Epidermal melanocyte (primary cell): Measurements from ENCODE around the gene RALGDS.

Experiments used
- DNase-seq: peaks from one replicate; pipeline ENCODE4 v3.0.0; 2011; ENCODE audit warnings: low spot score; ENCODE audit not compliant: insufficient read length

RALGDS gene

GRCh38 chr9:133151601-133152525 is 30.8 kb upstream of the RALGDS start:
- DNase-seq = no peak

DNA sequence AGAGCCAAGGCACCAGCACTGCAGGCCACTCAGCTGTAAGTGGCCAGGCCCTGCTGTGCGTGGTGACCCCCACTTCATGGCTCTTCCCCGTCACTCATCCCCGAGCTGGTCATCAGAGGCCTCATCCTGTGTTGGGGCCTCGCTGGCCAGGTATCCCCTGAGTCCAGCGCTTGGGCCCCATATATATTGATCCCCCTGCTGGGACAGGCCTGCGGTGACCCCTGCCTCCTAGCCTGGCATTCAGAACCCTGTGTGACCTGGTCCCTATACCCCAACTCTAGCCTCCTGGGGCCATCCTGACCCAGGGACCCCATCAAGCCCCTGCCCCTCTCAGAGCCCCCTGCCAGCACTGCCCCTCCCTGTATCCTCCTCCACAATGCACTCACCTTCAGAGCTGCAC is 30.0 kb upstream of the RALGDS start:
- no peak for DNase-seq

DNA sequence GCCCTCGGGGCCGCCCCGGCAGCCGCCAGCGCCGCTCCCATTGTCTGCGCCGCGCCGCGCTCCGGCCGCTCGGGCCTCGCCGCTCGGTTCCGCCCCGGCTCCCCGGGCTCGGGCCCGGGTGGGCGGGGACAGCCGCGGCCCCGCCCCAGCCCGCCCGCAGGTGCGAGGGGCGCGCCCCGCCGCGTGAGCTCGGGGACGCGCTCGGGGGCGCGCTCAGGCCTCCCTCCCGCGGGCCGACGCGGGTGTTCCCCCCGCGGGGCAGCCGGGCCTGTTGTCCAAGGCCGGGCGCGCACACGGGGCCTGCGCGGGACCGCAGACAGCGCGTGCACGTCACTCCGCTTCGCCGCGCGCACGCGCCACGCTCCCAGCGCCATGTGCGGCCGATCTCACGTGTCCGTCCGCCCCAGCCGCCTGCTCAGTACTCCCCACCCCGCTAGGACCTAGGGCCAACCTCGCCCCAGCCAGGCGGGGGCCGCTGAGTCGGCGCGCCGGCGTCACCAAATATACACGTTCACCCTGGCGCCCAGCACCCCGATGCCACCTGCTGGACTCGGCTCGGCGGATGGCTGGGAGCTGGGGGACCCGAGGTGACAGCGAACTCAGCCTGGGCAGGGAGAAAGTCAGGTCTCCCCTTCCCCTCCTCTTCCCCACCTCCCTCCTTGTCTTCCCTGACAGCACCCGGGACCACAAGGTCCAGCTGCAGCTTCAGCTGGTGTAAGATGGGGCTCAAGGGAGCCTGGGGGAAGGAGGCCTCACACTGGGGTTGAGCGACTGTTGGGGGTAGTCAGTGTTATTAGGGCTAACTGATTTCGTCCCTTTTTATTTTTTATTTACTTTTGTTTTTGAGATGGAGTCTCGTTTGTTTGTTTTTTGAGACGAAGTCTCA is 28.3 kb upstream of the RALGDS start:
- DNase-seq = peak; percentile 94

DNA sequence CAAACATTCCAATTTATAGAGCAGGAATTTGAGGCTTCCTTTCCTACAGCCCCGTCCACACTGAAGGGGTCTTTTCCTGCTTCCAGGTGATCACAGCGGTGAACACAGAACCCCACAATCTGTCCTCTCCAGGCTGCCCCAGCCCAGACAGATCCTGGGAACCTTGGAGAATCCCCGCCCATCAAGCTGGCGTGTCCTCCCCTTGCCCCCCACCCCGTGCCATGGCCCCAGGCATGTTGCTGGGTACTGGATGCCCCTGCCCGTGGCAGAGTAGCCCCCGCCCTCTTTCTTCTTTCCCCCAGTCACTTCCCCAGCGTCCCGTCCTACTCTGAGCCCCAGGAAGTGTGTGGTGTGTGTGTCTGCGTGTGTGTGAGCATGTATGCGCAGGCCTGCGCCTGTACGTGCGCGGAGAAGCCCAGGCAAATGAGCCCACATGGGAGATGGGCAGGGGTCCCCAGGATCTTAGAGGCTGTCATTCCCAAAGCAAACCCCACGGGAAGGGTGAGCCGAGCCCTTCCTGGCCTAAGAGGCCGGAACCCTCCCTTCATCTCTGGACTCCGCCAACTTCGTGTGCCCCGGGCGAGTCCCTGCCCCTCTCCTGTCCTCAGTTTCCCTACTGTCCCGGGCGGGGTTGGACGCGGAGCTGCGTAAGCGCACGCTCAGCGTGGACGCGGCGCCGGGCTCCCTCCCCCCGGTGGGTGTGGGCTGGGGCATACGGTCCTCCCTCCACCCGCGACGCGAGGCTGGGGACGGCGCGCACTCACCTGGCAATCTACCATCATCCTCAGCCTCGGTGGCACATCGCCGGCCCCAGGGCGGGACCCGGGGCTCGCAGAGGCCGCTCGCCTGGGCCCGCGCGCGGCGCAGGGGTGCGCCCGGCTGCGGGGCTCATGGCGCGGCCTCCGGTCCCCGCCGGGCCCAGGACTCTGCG is 27.4 kb upstream of the RALGDS start:
- peak; percentile 55 for DNase-seq

DNA sequence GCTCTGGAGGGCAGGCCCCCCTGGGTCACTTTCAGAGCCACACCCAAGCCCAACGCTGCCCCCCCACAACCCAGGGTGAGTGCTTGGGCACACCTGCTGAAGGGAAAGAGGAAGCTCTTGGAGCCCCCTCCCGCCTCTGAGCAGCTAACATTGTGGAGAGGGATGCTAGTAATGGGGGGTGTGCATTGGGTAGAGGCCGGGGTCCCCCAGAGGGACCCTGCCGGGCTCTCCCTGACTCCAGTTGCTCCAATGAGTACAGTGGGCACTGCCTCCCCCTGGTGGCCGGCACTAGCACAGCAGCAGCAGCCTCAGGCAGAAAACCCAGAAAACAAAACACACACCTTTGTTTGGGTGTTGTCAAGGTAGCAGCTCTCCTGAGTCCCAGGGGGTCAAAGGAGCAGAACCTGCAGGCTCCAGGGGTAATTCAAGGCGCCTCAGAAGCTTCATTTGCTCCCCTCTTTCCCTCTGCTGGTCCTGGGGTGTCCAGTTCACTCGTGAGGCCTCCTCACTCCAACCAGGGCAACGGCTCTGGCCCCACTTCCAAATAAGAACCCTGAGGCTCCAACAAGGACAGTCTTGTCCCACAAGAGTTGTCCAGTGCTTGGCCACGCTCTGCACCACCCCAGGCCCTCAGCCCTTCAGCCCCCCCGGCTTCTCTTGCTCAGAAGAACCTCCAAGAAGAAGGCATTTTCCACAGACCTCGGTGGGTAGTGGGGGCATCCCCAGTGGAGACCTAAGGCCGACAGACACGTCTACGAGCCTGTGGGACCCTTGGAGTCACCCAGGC is 26.6 kb upstream of the RALGDS start:
- peak; percentile 85 for DNase-seq

DNA sequence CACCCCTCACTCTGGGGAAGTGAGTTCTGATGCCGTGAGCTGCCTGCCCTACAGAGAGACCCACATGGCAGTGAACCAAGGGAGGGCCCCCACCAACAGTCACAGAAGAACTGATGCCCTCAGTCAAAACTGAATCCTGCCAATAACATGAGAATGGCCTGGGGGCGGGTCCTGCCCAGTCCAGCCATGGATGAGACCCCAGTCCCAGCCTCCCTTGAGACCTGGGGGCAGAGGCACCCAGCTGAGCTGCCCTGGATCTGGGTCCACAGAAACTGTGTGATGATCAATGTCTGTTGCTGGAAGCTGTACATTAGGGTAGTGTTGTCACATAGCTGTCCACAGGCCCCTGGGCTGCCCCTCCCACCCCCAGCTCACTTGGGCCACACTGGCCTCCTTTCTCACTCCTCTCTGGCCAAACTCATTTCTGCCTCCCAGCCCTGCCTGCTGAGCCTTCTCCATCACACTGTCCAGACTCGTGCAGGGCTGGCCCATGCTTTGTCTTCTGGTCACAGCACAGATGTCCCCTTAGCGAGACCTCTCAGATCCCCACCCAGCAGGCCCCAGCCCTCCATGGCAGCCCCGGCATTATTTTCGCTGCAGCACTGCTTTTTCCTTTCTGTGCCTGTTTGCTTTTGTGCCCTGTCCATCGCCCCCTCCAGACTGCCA is 25.8 kb upstream of the RALGDS start:
- no peak for DNase-seq

DNA sequence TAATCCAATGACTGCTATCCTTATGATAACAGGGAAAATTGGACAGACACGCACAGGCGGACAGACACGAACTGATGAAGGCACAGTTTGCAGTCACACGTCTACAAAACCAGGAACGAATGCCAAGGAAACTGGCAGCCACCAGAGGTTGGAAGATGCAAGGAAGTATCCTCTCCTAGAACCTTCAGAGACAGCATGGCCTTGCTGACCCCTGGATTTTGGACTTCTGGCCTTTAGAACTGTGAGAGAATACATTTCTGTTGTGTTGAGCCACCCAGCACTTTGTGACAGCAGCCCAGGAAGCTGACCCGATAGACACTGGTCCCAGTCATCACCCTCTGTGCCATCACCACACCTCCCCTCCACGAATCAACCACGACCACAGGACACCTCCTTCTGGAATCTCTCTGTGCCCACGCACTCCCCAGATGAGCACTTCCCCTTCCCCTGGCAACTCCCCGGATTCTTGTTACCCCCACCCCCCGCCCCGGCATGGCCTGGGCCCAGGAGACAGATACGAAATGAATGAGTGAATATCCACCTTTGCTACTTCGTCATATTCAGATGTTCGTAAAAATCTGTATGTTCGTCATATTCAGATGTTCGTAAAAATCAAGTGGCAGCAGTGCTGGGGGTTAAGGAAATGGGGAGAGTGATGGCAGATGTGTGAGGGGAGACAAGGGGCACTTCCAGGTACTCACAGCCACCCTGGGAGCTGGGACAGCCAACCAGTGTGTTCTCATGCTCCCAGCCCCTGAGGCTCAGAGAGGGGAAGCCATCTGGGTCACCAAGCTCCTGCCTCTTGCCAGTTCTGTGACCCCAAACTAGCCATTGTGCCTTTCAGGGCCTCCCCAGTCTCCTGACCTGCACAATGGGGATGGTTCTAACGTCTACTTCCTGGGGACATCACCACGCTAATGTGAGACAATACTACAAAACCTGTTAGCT is 24.1 kb upstream of the RALGDS start:
- DNase-seq = no peak

- DNase-seq = peak; percentile 94
These were observed 23.3 kb upstream of the RALGDS start for GRCh38 chr9:133144142-133144903.

DNA sequence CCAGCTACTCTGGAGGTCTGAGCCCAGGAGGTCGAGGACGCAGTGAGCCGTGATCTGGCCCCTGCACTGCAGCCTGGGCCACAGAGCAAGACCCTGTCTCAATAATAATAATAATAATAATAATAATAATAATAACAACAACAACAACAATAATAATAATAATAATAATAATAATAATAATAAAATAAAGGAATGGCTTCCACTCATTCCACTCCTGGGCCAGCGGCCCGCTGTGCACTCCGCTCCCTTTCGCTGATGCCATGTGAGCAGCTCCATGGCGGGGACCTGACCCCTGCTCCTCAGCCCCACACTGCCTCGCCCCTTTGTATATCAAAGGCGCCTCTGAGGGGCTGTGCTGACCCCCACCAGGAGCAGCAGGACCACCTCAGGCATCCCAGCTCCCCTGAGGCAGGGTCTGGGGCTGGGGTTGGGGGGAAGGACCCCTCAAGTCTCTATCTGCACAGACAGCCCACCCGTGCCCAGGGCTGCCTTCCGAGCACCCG is 22.6 kb upstream of the RALGDS start:
- DNase-seq = no peak

DNA sequence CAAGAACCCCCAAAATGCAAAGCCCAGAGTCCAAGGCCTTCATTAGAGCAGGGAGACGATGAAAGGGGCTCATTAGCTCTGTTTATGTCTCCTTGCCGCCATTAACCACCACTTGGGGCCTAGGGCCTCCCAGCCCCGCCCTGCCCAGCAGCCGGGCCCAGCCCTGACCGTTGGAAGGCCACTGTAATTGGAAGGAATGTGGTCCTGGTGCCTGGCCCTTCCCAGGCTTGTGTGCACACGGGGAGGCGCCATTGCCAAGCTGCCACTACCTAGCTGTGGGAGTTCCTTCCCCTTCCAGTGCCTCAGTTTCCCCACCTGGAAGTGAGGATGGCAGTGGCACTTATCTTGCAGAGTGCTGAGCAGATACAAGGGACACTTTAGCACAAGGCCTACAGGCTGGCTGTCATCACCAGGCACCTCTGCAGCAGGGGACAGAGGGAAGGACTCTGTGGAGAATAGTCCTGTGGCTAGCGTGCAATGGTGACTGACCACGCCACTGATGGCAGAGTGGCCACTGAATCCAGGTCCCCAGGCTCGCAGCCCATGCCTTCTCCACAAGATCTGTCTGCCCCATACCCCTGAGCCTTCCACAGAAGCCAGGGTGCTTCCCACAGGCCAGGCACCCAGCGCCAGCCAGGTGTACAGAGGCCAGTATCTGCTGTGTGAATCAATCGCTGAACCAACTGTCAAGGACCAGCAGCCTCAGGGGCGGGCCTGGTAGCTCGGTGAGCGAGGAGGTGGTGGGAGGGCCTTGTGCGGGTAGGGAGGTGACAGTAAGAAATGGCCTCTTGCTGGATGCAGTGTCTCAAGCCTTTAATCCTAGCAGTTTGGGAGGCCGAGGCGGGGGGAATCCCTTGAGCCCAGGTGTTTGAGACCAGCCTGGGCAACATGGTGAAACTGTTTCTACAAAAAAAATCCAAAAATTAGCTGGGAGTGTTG is 21.9 kb upstream of the RALGDS start:
- DNase-seq = no peak

GRCh38 chr9:133141833-133142595 is 21.0 kb upstream of the RALGDS start:
- no peak for DNase-seq

DNA sequence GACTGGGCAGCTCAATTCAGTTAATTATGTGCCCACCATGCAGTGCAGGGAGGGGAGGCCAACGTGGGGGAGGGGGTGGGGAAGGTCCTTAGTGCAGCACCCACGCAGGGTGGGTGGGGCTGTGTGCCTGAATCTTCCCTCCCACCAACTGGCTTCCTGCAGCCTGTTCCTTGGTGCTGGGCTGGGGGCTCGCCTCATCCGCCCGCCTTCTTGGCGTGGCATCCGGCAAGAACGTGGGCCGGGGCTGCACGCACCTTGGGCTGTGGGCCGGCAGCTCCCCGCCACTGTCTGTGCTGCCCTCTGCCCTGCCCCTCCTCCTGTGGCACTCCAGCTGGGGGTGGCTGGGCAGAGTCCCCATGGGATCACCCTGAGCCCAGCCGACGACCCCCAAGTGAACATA is 19.6 kb upstream of the RALGDS start:
- DNase-seq = no peak

DNA sequence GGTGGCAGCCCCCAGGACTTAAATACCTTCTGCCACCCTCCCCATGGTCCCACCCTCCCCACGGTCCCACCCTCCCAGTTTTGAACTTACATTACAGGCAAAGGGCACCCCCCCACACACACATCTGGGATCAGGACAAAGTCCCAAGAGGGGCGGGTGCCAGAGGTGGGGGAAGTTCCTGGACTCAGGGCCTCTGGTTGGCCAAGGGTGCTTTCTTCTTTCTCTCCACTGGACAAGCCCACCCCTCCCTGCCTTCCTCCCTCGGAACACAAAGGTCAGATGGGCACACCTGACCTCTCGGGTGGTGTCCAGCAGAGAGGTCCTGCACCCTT is 19.1 kb upstream of the RALGDS start:
- no peak for DNase-seq

DNA sequence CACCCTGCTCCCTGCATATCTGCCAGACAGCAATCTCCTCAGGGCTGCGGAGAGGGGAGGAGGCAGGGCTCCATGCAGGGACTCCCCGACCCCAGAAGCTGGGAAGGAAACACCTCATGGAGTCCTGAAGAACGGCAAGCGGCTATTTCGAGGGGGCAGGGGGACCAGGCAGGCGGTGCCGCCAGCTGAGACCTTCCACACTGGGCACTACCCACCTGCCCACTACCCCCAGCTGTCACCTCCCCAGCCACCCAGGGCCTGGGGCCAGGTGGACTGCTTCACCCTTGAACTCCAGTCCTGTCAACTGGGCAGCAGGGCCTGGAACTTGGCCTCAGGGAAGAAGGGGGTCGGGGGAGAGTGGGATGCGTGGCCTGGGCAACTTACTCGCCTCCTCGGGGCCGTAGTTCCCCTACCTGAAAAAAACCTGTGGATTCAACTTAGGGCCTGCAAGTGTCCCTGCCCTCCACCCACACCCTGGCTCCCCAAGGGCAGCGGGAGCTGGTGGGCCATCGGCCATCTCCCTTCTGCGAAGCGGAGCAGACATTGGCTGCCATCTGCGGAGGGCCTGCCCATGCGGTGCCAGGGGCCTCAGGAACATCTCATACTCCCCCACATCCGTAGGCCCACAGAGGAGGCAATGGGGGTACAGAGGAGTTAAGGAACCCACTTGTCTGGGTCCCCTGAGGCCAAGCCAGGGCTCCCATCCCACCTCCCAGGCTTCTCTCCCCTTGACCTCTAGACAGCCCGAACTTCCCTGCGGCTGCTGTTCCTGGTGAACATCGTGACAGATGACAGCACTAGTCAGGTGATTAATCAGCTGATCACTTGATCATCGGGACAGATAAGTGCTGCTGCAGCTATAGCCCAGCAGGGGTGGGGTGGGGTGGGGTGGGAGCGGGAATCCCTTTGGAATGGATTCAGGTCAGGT is 18.5 kb upstream of the RALGDS start:
- no peak for DNase-seq
